Panc1 (cell line): Measurements from ENCODE around the gene CNBD2. TPM values are rescaled to one million over a fixed set of nuclear protein-coding genes. Genes with fewer than 3 reads are reported as not detected.
"Not testable (repeated sequence)": the region's sequence is repeated elsewhere in the genome, so short reads cannot be mapped to it uniquely, and the experiment has no call there.

Experiments used
- ATAC-seq: fragments of 200-7000 bp; cut with Tn5 transposase; 2 replicates; pipeline ENCODE4 v1.9.1; 2020; ENCODE audit warnings: mild to moderate bottlenecking, moderate library complexity
- BruUV-seq: library from RNA; stranded (reverse); fragments of 400-500 nt; replicated peaks from 2 replicates; lab custom pipeline; 2021; lab: Mats Ljungman, UMichigan
- CTCF ChIA-PET: fragments of 300-600 bp; sonication (Branson Sonifier 250); formaldehyde crosslinking; loops from one replicate; lab custom pipeline; 2022; ENCODE audit warnings: antibody characterized with exemption; lab: Charles Lee
- POLR2A ChIA-PET: fragments of 300-600 bp; sonication (Branson Sonifier 250); formaldehyde crosslinking; loops from one replicate; lab custom pipeline; 2022; ENCODE audit warnings: antibody characterized with exemption; lab: Charles Lee
- DNase-seq: peaks from one replicate; pipeline ENCODE4 v3.0.0-alpha.2; 2010; ENCODE audit warnings: low read depth, low spot score
- H3K27ac ChIP-seq: 2 replicates; pipeline ENCODE4 v1.5.1; 2011; ENCODE audit warnings: mild to moderate bottlenecking, low read length, inconsistent platforms
- H3K27me3 ChIP-seq: fragments of 200-500 bp; sonication (Bioruptor generic); 2 replicates; pipeline ENCODE4 v1.6.0; 2014; ENCODE audit warnings: low read length, inconsistent platforms; ENCODE audit not compliant: control insufficient read depth, insufficient read depth
- H3K36me3 ChIP-seq: fragments of 200-500 bp; sonication (Bioruptor generic); 2 replicates; pipeline ENCODE4 v1.5.1; 2014; ENCODE audit warnings: inconsistent platforms, mild to moderate bottlenecking, low read length, moderate library complexity; ENCODE audit not compliant: control insufficient read depth, insufficient read depth
- H3K4me1 ChIP-seq: 2 replicates; pipeline ENCODE4 v1.5.1; 2011; ENCODE audit warnings: inconsistent platforms, mild to moderate bottlenecking, low read length, moderate library complexity; ENCODE audit not compliant: control insufficient read depth, insufficient read depth
- H3K4me3 ChIP-seq, 2 experiments: 2 replicates each; pipeline ENCODE4 v1.5.1; 2011 to 2012; ENCODE audit warnings: low read depth in 2 of 2, low read length in 2 of 2, mild to moderate bottlenecking in 2 of 2, inconsistent platforms in 1 of 2, moderate library complexity in 1 of 2
- H3K9me3 ChIP-seq: fragments of 200-500 bp; sonication (Bioruptor generic); 2 replicates; pipeline ENCODE4 v1.5.1; 2014; ENCODE audit warnings: low read depth, mild to moderate bottlenecking, inconsistent platforms, low read length, moderate library complexity; ENCODE audit not compliant: control insufficient read depth, insufficient read depth
- CTCF ChIP-seq: fragments of 450-650 bp; IDR thresholded peaks from 2 replicates; pipeline ENCODE4 v1.5.1; 2017; ENCODE audit warnings: mild to moderate bottlenecking
- POLR2AphosphoS5 ChIP-seq: IDR thresholded peaks from 2 replicates; pipeline ENCODE4 v1.6.1; 2012; ENCODE audit warnings: mild to moderate bottlenecking, low read depth, low read length, moderate library complexity
- REST ChIP-seq, 2 experiments: IDR thresholded peaks; 2 replicates each; pipeline ENCODE4 v1.6.1; 2011 to 2012; ENCODE audit warnings: low read depth in 2 of 2, control low read depth in 1 of 2, low read length in 1 of 2, mild to moderate bottlenecking in 1 of 2, moderate library complexity in 1 of 2; ENCODE audit not compliant: insufficient read depth in 1 of 2
- SIN3A ChIP-seq: IDR thresholded peaks from 2 replicates; pipeline ENCODE4 v1.6.1; 2012; ENCODE audit warnings: low read depth, mild to moderate bottlenecking, low read length, moderate library complexity, borderline replicate concordance; ENCODE audit not compliant: insufficient read depth
- TCF7L2 ChIP-seq: IDR thresholded peaks from 2 replicates; pipeline ENCODE4 v1.6.1; 2011; ENCODE audit warnings: mild to moderate bottlenecking, low read depth, low read length, inconsistent platforms
- in situ Hi-C: cut with HindIII; loops from 2 replicates; pipeline ENCODE4 v1.10.0; 2016; ENCODE audit warnings: low sequenced_read_pairs, low pct_unique_long_range_greater_than_20kb
- intact Hi-C: fragments of 100-400 bp; cut with micrococcal nuclease; formaldehyde crosslinking; loops from one replicate; pipeline ENCODE4 v1.10.0; 2022; ENCODE audit not compliant: unreplicated experiment
- total RNA-seq: library from RNA; stranded (reverse); gene quantifications from one replicate; pipeline ENCODE4 v1.2.1, GENCODE V29; 2021; ENCODE audit not compliant: unreplicated experiment

The CNBD2 gene
- total RNA-seq, 1 experiment from 2014 or later, result 3.7 TPM

- no peak for DNase-seq
- no TSS peak for BruUV-seq
- Histone ChIP-seq H3K27ac (peak overlapping the region; percentile 98; the same call in 1 of the 2 replicates), H3K27me3 (no peaks in the 10 kb centered on the region), H3K4me1 (peaks cover 7% of the 10 kb centered on the region), H3K9me3 (no peaks in the 10 kb centered on the region), H3K36me3 (no peaks in the 10 kb centered on the region), H3K4me3 (no peak overlapping the region)
- ChIA-PET CTCF (no interaction called here), POLR2A (no interaction called here)
- no peak for TF ChIP-seq CTCF
- no peak for TF ChIP-seq POLR2AphosphoS5
- TF ChIP-seq SIN3A, result no peak
- no peak for TF ChIP-seq REST (IDR thresholded peaks at IDR 0.05; ENCODE audit: insufficient read depth in 1 of 2, low read depth in 2 of 2, low read length in 1 of 2)
- TF ChIP-seq TCF7L2, result no peak
- in situ Hi-C loops (no loop called here), intact Hi-C loops (no loop called here)
- no peak for ATAC-seq
These were observed 83.7 kb downstream of the CNBD2 start for GRCh38 chr20:36052117-36052513.

GRCh38 chr20:36053863-36054518 is 85.6 kb downstream of the CNBD2 start:
- H3K4me3 ChIP-seq, H3K4me1 ChIP-seq, BruUV-seq, H3K9me3 ChIP-seq, ATAC-seq, DNase-seq, CTCF ChIA-PET, POLR2A ChIA-PET, in situ Hi-C loops, H3K27ac ChIP-seq, intact Hi-C loops, H3K36me3 ChIP-seq, H3K27me3 ChIP-seq: not testable (repeated sequence)

- H3K36me3 ChIP-seq, result no peaks in the 10 kb centered on the region
- ATAC-seq, result no peak
- POLR2A ChIA-PET, result no interaction called here
These were observed 86.8 kb downstream of the CNBD2 start for GRCh38 chr20:36055145-36055544.

More at GRCh38 chr20:36055145-36055544, 86.8 kb downstream of the CNBD2 start:
- intact Hi-C loops, result no loop called here
- Histone ChIP-seq H3K4me1 (peaks cover 7% of the 10 kb centered on the region), H3K4me3 (no peak overlapping the region), H3K9me3 (no peaks in the 10 kb centered on the region), H3K27ac (no peak overlapping the region), H3K27me3 (no peaks in the 10 kb centered on the region)
- no peak for DNase-seq
- BruUV-seq, result no TSS peak
- CTCF ChIA-PET, result no interaction called here
- no peak for TF ChIP-seq POLR2AphosphoS5
- TF ChIP-seq REST (IDR thresholded peaks at IDR 0.05; ENCODE audit: insufficient read depth in 1 of 2, low read depth in 2 of 2, low read length in 1 of 2), result no peak
- TF ChIP-seq TCF7L2, result no peak
- TF ChIP-seq SIN3A, result no peak
- TF ChIP-seq CTCF, result no peak
- in situ Hi-C loops, result no loop called here
